ENCODE data around the gene KIAA0753.

DNA sequence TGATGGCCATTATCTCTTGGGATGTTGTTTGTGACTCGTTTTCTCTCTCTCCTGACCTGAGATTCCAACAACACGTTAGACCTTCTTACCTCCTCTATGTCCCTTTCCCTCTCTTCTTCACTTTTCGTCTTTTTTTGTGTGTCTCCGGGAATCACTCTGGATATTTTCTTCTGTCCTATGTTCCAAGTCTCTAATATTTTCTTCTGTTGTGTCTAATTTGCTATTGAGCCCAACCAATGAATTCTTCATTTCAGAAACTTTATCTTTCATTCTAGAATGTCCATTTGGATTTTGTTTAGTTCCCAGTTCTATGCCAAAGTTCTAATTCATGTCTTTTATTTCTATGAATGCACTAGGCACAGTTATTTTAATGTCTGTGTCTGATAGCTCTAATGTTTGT is 57.1 kb downstream of the KIAA0753 start:
- TF ChIP-seq KDM2B (CRISPR knock-in tag; IDR thresholded peaks at IDR 0.05) (no peak), ZNF143 (CRISPR knock-in tag; IDR thresholded peaks at IDR 0.05) (no peak), RAD21 (CRISPR knock-in tag; conservative IDR thresholded peaks at IDR 0.05 in 1 of 2, IDR thresholded peaks at IDR 0.05 in 1 of 2) (no peak), SRF (CRISPR knock-in tag; IDR thresholded peaks at IDR 0.05) (no peak), ZNF431 (CRISPR knock-in tag; IDR thresholded peaks at IDR 0.05) (no peak)
- TF ChIP-seq, protein P1, sequence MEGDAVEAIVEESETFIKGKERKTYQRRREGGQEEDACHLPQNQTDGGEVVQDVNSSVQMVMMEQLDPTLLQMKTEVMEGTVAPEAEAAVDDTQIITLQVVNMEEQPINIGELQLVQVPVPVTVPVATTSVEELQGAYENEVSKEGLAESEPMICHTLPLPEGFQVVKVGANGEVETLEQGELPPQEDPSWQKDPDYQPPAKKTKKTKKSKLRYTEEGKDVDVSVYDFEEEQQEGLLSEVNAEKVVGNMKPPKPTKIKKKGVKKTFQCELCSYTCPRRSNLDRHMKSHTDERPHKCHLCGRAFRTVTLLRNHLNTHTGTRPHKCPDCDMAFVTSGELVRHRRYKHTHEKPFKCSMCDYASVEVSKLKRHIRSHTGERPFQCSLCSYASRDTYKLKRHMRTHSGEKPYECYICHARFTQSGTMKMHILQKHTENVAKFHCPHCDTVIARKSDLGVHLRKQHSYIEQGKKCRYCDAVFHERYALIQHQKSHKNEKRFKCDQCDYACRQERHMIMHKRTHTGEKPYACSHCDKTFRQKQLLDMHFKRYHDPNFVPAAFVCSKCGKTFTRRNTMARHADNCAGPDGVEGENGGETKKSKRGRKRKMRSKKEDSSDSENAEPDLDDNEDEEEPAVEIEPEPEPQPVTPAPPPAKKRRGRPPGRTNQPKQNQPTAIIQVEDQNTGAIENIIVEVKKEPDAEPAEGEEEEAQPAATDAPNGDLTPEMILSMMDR (IDR thresholded peaks at IDR 0.05 in 2 of 3, conservative IDR thresholded peaks at IDR 0.05 in 1 of 3; ENCODE audit: insufficient read depth in 2 of 3, low read depth in 1 of 3, low read length in 3 of 3), result no peak
- TF ChIP-seq, protein P2, sequence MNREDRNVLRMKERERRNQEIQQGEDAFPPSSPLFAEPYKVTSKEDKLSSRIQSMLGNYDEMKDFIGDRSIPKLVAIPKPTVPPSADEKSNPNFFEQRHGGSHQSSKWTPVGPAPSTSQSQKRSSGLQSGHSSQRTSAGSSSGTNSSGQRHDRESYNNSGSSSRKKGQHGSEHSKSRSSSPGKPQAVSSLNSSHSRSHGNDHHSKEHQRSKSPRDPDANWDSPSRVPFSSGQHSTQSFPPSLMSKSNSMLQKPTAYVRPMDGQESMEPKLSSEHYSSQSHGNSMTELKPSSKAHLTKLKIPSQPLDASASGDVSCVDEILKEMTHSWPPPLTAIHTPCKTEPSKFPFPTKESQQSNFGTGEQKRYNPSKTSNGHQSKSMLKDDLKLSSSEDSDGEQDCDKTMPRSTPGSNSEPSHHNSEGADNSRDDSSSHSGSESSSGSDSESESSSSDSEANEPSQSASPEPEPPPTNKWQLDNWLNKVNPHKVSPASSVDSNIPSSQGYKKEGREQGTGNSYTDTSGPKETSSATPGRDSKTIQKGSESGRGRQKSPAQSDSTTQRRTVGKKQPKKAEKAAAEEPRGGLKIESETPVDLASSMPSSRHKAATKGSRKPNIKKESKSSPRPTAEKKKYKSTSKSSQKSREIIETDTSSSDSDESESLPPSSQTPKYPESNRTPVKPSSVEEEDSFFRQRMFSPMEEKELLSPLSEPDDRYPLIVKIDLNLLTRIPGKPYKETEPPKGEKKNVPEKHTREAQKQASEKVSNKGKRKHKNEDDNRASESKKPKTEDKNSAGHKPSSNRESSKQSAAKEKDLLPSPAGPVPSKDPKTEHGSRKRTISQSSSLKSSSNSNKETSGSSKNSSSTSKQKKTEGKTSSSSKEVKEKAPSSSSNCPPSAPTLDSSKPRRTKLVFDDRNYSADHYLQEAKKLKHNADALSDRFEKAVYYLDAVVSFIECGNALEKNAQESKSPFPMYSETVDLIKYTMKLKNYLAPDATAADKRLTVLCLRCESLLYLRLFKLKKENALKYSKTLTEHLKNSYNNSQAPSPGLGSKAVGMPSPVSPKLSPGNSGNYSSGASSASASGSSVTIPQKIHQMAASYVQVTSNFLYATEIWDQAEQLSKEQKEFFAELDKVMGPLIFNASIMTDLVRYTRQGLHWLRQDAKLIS (CRISPR knock-in tag; IDR thresholded peaks at IDR 0.05), result no peak

All from K562 (cell line).